ENCODE results near the gene ZNF197. TPM values are rescaled to one million over a fixed set of nuclear protein-coding genes. Genes with fewer than 3 reads are reported as not detected.

Gene ZNF197
- total and polyA plus RNA-seq, 2 of the 8 experiments (the other 6 are each of a cell fraction or from before 2014, with no cell fraction given), result 3.9 to 16.8 TPM

DNA sequence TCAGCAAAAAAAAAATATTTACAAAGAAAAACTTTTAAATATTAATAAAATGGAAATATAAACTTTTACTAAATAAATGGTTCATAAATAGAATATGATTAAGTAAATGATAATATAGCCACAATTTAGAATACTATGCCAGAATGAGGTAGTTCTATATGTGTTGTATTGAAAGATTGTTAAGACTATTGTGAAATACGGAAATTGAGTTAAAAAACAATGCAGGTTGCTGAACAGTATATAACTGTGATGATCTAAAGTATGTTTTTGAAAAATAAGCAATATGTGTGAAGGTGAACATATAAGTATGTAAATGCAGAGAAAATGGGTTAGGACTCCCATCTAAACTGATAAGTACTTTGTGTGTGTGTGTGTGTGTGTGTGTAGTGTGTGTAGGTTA, 24.9 kb downstream of the ZNF197 start:
- Histone ChIP-seq H3K23ac (ENCODE audit: insufficient read length) (no peak overlapping the region), H3K79me1 (ENCODE audit: low read depth, low read length) (no peaks in the 10 kb centered on the region; the same call in 1 of the 2 replicates), H3K4me1 (replicated peaks in 1 of 4; ENCODE audit: control insufficient read depth in 3 of 4, insufficient read depth in 4 of 4, low read length in 3 of 4) (no peaks in the 10 kb centered on the region), H4K91ac (replicated peaks; ENCODE audit: insufficient read length, low read length) (no peak overlapping the region), H3K23me2 (ENCODE audit: low read depth, low read length) (no peaks in the 10 kb centered on the region), H3K4ac (replicated peaks; ENCODE audit: insufficient read length, low read depth, low read length) (no peak overlapping the region), H4K20me1 (replicated peaks in 1 of 2; ENCODE audit: control insufficient read depth in 1 of 2, insufficient read depth in 2 of 2, low read length in 2 of 2) (no peaks in the 10 kb centered on the region), H2AFZ (ENCODE audit: low read length) (no peak overlapping the region), H4K5ac (ENCODE audit: insufficient read length, low read depth, low read length) (no peak overlapping the region), H3K56ac (replicated peaks; ENCODE audit: insufficient read length, low read depth, low read length) (no peak overlapping the region), H4K8ac (ENCODE audit: extremely low read depth, insufficient read depth, low read length) (no peak overlapping the region), H3K4me2 (ENCODE audit: insufficient read depth in 1 of 2, low read depth in 2 of 2, low read length in 2 of 2) (peak overlapping the region; percentile 43 to 83; a peak in 3 of 4 replicates), H3K27ac (ENCODE audit: low read depth, low read length) (no peak overlapping the region), H3K27me3 (replicated peaks in 1 of 4; ENCODE audit: control insufficient read depth in 3 of 4, extremely low read depth in 1 of 4, insufficient read depth in 3 of 4, low read length in 3 of 4) (no peaks in the 10 kb centered on the region), H3K9me3 (ENCODE audit: insufficient read depth in 2 of 2, low read depth in 1 of 2, low read length in 1 of 2) (peaks cover 0 to 2% of the 10 kb centered on the region in 2 experiments; a peak in 2 of 4 replicates), H3K14ac (ENCODE audit: insufficient read length) (no peak overlapping the region), H2BK15ac (ENCODE audit: low read length) (no peak overlapping the region), H3K4me3 (ENCODE audit: extremely low read depth in 1 of 4, insufficient read depth in 2 of 4, low read depth in 3 of 4, low read length in 4 of 4) (peak overlapping the region in 3 of 4 experiments; percentile 90 to 97 (median 90); a peak in 5 of 8 replicates), H3K18ac (ENCODE audit: extremely low read depth, low read length) (no peak overlapping the region), H2BK5ac (ENCODE audit: low read depth, low read length) (no peak overlapping the region), H2BK12ac (ENCODE audit: low read depth, low read length) (no peak overlapping the region), H3K9ac (replicated peaks in 1 of 4; ENCODE audit: extremely low read depth in 1 of 4, low read depth in 3 of 4, low read length in 3 of 4) (no peak overlapping the region), H3K36me3 (ENCODE audit: control insufficient read depth in 2 of 4, insufficient read depth in 4 of 4, low read length in 3 of 4) (peaks cover 2 to 39% (median 34%) of the 10 kb centered on the region in 4 experiments), H2BK120ac (replicated peaks; ENCODE audit: low read depth, low read length) (no peak overlapping the region), H2AK5ac (ENCODE audit: low read depth, low read length) (no peak overlapping the region), H3K79me2 (ENCODE audit: control insufficient read depth in 1 of 2, insufficient read depth in 2 of 2, low read length in 2 of 2) (peaks cover 0 to 19% of the 10 kb centered on the region in 2 experiments; a peak in 2 of 4 replicates), H2BK20ac (ENCODE audit: low read length) (no peak overlapping the region)
- POLR2A ChIA-PET (ENCODE audit: partially characterized antibody), result interaction anchor here (1.2 to 1.8 kb wide), 2 partner anchors 20 to 79 kb away, joined by 3 to 9 read pairs; partner anchors contain the start of gene ZNF501
- CTCF ChIA-PET (ENCODE audit: partially characterized antibody), result interaction anchor here (0.6 to 0.7 kb wide), 2 partner anchors 25 to 26 kb away, joined by 3 read pairs; no protein-coding TSS in a partner anchor
- WGBS, 2 experiments (ENCODE audit: extremely low coverage in 1 of 2, insufficient coverage in 1 of 2, insufficient read length in 1 of 2, insufficient replicate concordance in 2 of 2, low coverage in 1 of 2, low lambda C conversion rate in 2 of 2, missing lambda C conversion rate in 1 of 2), result 82 to 100% methylated on average over 1 of the region's 1 CpG
- FAIRE-seq, result no peak
- no peak for DNase-seq (ENCODE audit: low read depth in 1 of 2, low spot score in 2 of 2)
- TF ChIP-seq, protein P1, sequence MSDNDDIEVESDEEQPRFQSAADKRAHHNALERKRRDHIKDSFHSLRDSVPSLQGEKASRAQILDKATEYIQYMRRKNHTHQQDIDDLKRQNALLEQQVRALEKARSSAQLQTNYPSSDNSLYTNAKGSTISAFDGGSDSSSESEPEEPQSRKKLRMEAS (IDR thresholded peaks at IDR 0.05), result no peak
- TF ChIP-seq GABPA (IDR thresholded peaks at IDR 0.05; ENCODE audit: borderline replicate concordance, insufficient read depth, low read length), result no peak
